Measurements from ENCODE around the gene SLC36A2.

DNA sequence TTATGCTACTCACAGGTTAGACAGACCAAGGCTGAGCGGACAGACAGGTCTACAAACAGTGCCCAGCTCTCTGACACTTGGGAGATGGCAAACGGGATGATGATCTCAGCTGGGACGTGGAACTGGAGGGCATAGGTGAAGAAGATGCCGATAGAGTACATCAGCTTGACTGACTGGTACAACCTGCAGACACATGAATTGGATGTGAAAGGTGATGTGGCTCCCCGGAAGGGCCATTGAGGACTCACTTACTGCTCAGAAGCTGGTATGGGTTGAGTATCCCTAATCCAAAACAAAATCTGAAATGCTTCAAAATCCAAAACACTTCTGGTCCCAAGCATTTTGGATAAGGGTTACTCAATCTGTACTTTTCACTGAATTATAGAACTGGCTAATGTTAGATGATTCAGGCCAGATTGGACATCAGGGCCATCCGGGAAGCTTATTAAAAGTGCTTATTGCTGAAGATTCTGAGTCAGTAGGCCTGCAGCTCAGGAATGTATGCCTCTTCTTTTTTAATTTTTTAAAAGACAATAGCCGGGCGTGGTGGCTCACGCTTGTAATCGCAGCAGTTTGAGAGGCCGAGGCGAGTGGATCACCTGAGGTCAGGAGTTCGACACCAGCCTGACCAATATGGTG lies 66.2 kb downstream of the SLC36A2 start:
- TF ChIP-seq, protein P1, sequence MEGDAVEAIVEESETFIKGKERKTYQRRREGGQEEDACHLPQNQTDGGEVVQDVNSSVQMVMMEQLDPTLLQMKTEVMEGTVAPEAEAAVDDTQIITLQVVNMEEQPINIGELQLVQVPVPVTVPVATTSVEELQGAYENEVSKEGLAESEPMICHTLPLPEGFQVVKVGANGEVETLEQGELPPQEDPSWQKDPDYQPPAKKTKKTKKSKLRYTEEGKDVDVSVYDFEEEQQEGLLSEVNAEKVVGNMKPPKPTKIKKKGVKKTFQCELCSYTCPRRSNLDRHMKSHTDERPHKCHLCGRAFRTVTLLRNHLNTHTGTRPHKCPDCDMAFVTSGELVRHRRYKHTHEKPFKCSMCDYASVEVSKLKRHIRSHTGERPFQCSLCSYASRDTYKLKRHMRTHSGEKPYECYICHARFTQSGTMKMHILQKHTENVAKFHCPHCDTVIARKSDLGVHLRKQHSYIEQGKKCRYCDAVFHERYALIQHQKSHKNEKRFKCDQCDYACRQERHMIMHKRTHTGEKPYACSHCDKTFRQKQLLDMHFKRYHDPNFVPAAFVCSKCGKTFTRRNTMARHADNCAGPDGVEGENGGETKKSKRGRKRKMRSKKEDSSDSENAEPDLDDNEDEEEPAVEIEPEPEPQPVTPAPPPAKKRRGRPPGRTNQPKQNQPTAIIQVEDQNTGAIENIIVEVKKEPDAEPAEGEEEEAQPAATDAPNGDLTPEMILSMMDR (IDR thresholded peaks at IDR 0.05), result no peak
- TF ChIP-seq POLR2A (IDR thresholded peaks at IDR 0.05), result no peak

Measured in right lobe of liver (tissue), 4 donors.